ENCODE data around the gene RLIM.

The RLIM gene

GRCh38 chrX:74578137-74578536, 36.3 kb downstream of the RLIM start:
- ChIA-PET CTCF (no interaction called here), POLR2A (no interaction called here)
- no peak for DNase-seq (ENCODE audit: low read depth, low spot score)
- no peak overlapping the region for H3K4me3 ChIP-seq (ENCODE audit: low read depth, low read length)
- TF ChIP-seq CTCF (IDR thresholded peaks at IDR 0.05; ENCODE audit: insufficient read depth, low read length, missing control alignments), result no peak

- CTCF ChIA-PET, result no interaction called here
- DNase-seq (ENCODE audit: low read depth, low spot score), result no peak
- TF ChIP-seq CTCF (IDR thresholded peaks at IDR 0.05; ENCODE audit: insufficient read depth, low read length, missing control alignments), result no peak
- POLR2A ChIA-PET, result no interaction called here
- no peak overlapping the region for H3K4me3 ChIP-seq (ENCODE audit: low read depth, low read length)
These were observed 57.0 kb downstream of the RLIM start for GRCh38 chrX:74557378-74557777.

- no peak overlapping the region for H3K4me3 ChIP-seq (ENCODE audit: low read depth, low read length)
- DNase-seq (ENCODE audit: low read depth, low spot score), result no peak
- ChIA-PET POLR2A (no interaction called here), CTCF (interaction anchor here (0.9 to 3.6 kb wide), 3 partner anchors 11 to 169 kb away, joined by 3 to 33 read pairs (median 3); no protein-coding TSS in a partner anchor)
- no peak for TF ChIP-seq CTCF (IDR thresholded peaks at IDR 0.05; ENCODE audit: insufficient read depth, low read length, missing control alignments)
These were observed 62.5 kb downstream of the RLIM start for GRCh38 chrX:74551934-74552333.

GRCh38 chrX:74550295-74550802, 64.1 kb downstream of the RLIM start:
- POLR2A ChIA-PET, result no interaction called here
- CTCF ChIA-PET, result interaction anchor here (1.0 to 3.6 kb wide), 6 partner anchors 10 to 168 kb away, joined by 3 to 33 read pairs (median 3); no protein-coding TSS in a partner anchor
- no peak for DNase-seq (ENCODE audit: low read depth, low spot score)
- TF ChIP-seq CTCF (IDR thresholded peaks at IDR 0.05; ENCODE audit: insufficient read depth, low read length, missing control alignments), result peak; percentile 92
- H3K4me3 ChIP-seq (ENCODE audit: low read depth, low read length), result peak overlapping the region; percentile 42

DNA sequence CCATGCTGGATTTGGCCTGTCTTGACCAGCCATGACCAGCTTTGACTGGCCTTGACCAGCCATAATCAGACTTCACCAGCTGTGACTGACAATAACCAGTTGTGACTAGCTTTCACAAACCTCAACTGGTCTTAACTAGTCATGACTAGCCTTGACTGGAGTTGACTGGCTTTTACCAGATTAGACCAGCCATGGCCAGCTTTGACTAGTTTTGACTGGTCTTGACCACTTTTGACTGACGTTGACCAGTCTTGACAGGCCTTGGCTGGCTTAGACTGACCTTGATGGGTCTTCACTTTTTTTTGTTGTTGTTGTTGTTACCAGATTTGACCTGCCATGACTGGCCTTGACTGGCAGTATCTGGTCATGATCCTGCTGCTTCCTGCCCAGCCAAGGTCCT, 67.4 kb downstream of the RLIM start:
- no peak for DNase-seq (ENCODE audit: low read depth, low spot score)
- H3K4me3 ChIP-seq (ENCODE audit: low read depth, low read length), result no peak overlapping the region
- no peak for TF ChIP-seq CTCF (IDR thresholded peaks at IDR 0.05; ENCODE audit: insufficient read depth, low read length, missing control alignments)
- ChIA-PET CTCF (interaction anchor here (2.0 to 6.2 kb wide), 2 partner anchors 8 to 164 kb away, joined by 7 to 58 read pairs; no protein-coding TSS in a partner anchor), POLR2A (no interaction called here)

GRCh38 chrX:74545880-74546523, 68.4 kb downstream of the RLIM start:
- TF ChIP-seq CTCF (IDR thresholded peaks at IDR 0.05; ENCODE audit: insufficient read depth, low read length, missing control alignments), result no peak
- ChIA-PET POLR2A (no interaction called here), CTCF (interaction anchor here (1.1 to 6.2 kb wide), 2 partner anchors 11 to 163 kb away, joined by 3 to 58 read pairs; no protein-coding TSS in a partner anchor)
- no peak overlapping the region for H3K4me3 ChIP-seq (ENCODE audit: low read depth, low read length)
- no peak for DNase-seq (ENCODE audit: low read depth, low spot score)
